ENCODE data around the gene THPO.

Gene THPO

GRCh38 chr3:184328516-184328915 lies 49.5 kb downstream of the THPO start:
- no peak for DNase-seq

- no peak for DNase-seq
These were observed 50.8 kb downstream of the THPO start for GRCh38 chr3:184327171-184327570.

- DNase-seq, result no peak
These were observed 52.2 kb downstream of the THPO start for GRCh38 chr3:184325715-184326369.

- DNase-seq, result no peak
These were observed 52.7 kb downstream of the THPO start for GRCh38 chr3:184325269-184325668.

GRCh38 chr3:184323696-184324095 lies 54.3 kb downstream of the THPO start:
- no peak for DNase-seq

- no peak for DNase-seq
These were observed 55.1 kb downstream of the THPO start for GRCh38 chr3:184322731-184323487.

All from SW 1271 (cell line).